ENCODE results near the gene MDGA2. TPM values are rescaled to one million over a fixed set of nuclear protein-coding genes. Genes with fewer than 3 reads are reported as not detected.

MDGA2 gene
- total RNA-seq, 6 experiments from 2014 or later = 0.17 to 0.53 (median 0.27) TPM; not detected in 3

GRCh38 chr14:47332106-47332505 lies 343.3 kb downstream of the MDGA2 start:
- intact Hi-C loops (cut with DNase I) = no loop called here
- Histone ChIP-seq H3K9me3 (no peaks in the 10 kb centered on the region), H3K27ac (no peak overlapping the region), H3K4me3 (no peak overlapping the region), H3K36me3 (no peaks in the 10 kb centered on the region), H3K27me3 (no peaks in the 10 kb centered on the region), H3K4me1 (no peaks in the 10 kb centered on the region)
- TF ChIP-seq CTCF (IDR thresholded peaks at IDR 0.05) = no peak
- no peak for TF ChIP-seq POLR2A (IDR thresholded peaks at IDR 0.05)
- DNase-seq (no peak), ATAC-seq (peak in 1 of 4 donors; percentile 22)

- ATAC-seq (no peak), DNase-seq (no peak)
- Histone ChIP-seq H3K9me3 (no peaks in the 10 kb centered on the region), H3K4me1 (no peaks in the 10 kb centered on the region), H3K4me3 (no peak overlapping the region), H3K27ac (no peak overlapping the region), H3K27me3 (no peaks in the 10 kb centered on the region), H3K36me3 (no peaks in the 10 kb centered on the region)
- TF ChIP-seq POLR2A (IDR thresholded peaks at IDR 0.05) (no peak), CTCF (IDR thresholded peaks at IDR 0.05) (no peak)
- intact Hi-C loops (cut with DNase I) = no loop called here
- WGBS (ENCODE audit: insufficient coverage, low coverage, low lambda C conversion rate, missing lambda C conversion rate) = 35% methylated on average over 4 of the region's 4 CpGs
These were observed 347.0 kb downstream of the MDGA2 start for GRCh38 chr14:47328376-47328775.

GRCh38 chr14:47327336-47327735 lies 348.1 kb downstream of the MDGA2 start:
- ATAC-seq = no peak
- intact Hi-C loops (cut with DNase I) = no loop called here
- no peaks in the 10 kb centered on the region for H3K36me3 ChIP-seq

GRCh38 chr14:47322751-47323150 lies 352.7 kb downstream of the MDGA2 start:
- DNase-seq (no peak), ATAC-seq (no peak)
- no peaks in the 10 kb centered on the region for H3K36me3 ChIP-seq
- H3K4me3 ChIP-seq = no peak overlapping the region
- 53% methylated on average over 2 of the region's 2 CpGs for WGBS (ENCODE audit: insufficient coverage, low coverage, low lambda C conversion rate, missing lambda C conversion rate)
- H3K27me3 ChIP-seq = no peaks in the 10 kb centered on the region
- H3K9me3 ChIP-seq = no peaks in the 10 kb centered on the region
- H3K4me1 ChIP-seq = no peaks in the 10 kb centered on the region
- intact Hi-C loops (cut with DNase I) = no loop called here
- TF ChIP-seq CTCF (IDR thresholded peaks at IDR 0.05) (no peak), POLR2A (IDR thresholded peaks at IDR 0.05) (no peak)
- no peak overlapping the region for H3K27ac ChIP-seq

More at GRCh38 chr14:47327336-47327735, 348.1 kb downstream of the MDGA2 start:
- no peaks in the 10 kb centered on the region for H3K9me3 ChIP-seq
- WGBS (ENCODE audit: insufficient coverage, low coverage, low lambda C conversion rate, missing lambda C conversion rate) = 55% methylated on average over 3 of the region's 3 CpGs
- no peak overlapping the region for H3K4me3 ChIP-seq
- H3K27me3 ChIP-seq = no peaks in the 10 kb centered on the region
- no peaks in the 10 kb centered on the region for H3K4me1 ChIP-seq
- TF ChIP-seq POLR2A (IDR thresholded peaks at IDR 0.05) = no peak
- no peak for TF ChIP-seq CTCF (IDR thresholded peaks at IDR 0.05)
- DNase-seq = no peak
- no peak overlapping the region for H3K27ac ChIP-seq

GRCh38 chr14:47302121-47302520 lies 373.3 kb downstream of the MDGA2 start:
- Histone ChIP-seq H3K4me3 (no peak overlapping the region), H3K27ac (no peak overlapping the region), H3K36me3 (no peaks in the 10 kb centered on the region), H3K4me1 (no peaks in the 10 kb centered on the region), H3K9me3 (no peaks in the 10 kb centered on the region), H3K27me3 (no peaks in the 10 kb centered on the region)
- ATAC-seq (no peak), DNase-seq (no peak)
- intact Hi-C loops (cut with DNase I) = no loop called here
- TF ChIP-seq POLR2A (IDR thresholded peaks at IDR 0.05) = no peak
- WGBS (ENCODE audit: insufficient coverage, low coverage, low lambda C conversion rate, missing lambda C conversion rate) = 60% methylated on average over 2 of the region's 2 CpGs

Measured in right lobe of liver (tissue), 6 donors.